ENCODE measurements around the gene TENT4A. TPM values are rescaled to one million over a fixed set of nuclear protein-coding genes. Genes with fewer than 3 reads are reported as not detected.

TENT4A gene
- total RNA-seq (2016; rRNA removed; fragmentation: Illumina TruSeq; extraction: Trizol) (7.7 and 13.3 TPM in 2 replicates), polyA plus RNA-seq (2011; rRNA removed) (6.0 and 6.3 TPM in 2 replicates), polyA minus RNA-seq (2011; rRNA and poly(A)+ RNA removed; ENCODE audit: low replicate concordance) (15.3 and 47.0 TPM in 2 replicates), Bru-seq, nascent RNA (percentile 84 among the genes with signal in this experiment), BruChase-seq, experiment 1, labeled RNA remaining after a 6-hour chase (percentile 90 among the genes with signal in this experiment), BruChase-seq, experiment 2, labeled RNA remaining after a 2-hour chase (percentile 94 among the genes with signal in this experiment)
- 16.7 and 22.2 TPM in 2 replicates for total RNA-seq (2016; cell fraction: cytosol; rRNA removed; fragmentation: Illumina TruSeq; extraction: Trizol; ENCODE audit: low read depth)
- total RNA-seq (2016; cell fraction: insoluble cytoplasmic fraction; rRNA removed; fragmentation: Illumina TruSeq; extraction: Trizol) = 6.3 and 11.6 TPM in 2 replicates
- 9.3 and 11.2 TPM in 2 replicates for total RNA-seq (2016; cell fraction: membrane; rRNA removed; fragmentation: Illumina TruSeq; extraction: Trizol)
- total RNA-seq (2016; cell fraction: nucleus; rRNA removed; fragmentation: Illumina TruSeq; extraction: Trizol) = 36.2 and 43.2 TPM in 2 replicates
- polyA plus RNA-seq (2011; cell fraction: cytosol; rRNA removed) = 3.2 TPM in 2 replicates
- 38.9 and 57.3 TPM in 2 replicates for polyA plus RNA-seq (2011; cell fraction: nucleus; rRNA removed)
- polyA plus RNA-seq (2012) = 17.0 and 17.9 TPM in 2 replicates
- 0.76 and 1.1 TPM in 2 replicates for polyA plus RNA-seq (2016; cell fraction: cytosol; fragmentation: Illumina TruSeq; extraction: Trizol; ENCODE audit: low read depth)
- polyA plus RNA-seq (2016; cell fraction: insoluble cytoplasmic fraction; fragmentation: Illumina TruSeq; extraction: Trizol; ENCODE audit: low read depth) = 7.6 and 11.0 TPM in 2 replicates
- polyA plus RNA-seq (2016; cell fraction: membrane; fragmentation: Illumina TruSeq; extraction: Trizol; ENCODE audit: low read depth) = 3.0 TPM in 2 replicates
- polyA plus RNA-seq (2016; cell fraction: nucleus; fragmentation: Illumina TruSeq; extraction: Trizol; ENCODE audit: insufficient read depth, low read depth) = 55.5 and 57.3 TPM in 2 replicates
- polyA minus RNA-seq (2011; cell fraction: cytosol; rRNA and poly(A)+ RNA removed) = 5.4 and 6.3 TPM in 2 replicates
- polyA minus RNA-seq (2011; cell fraction: nucleus; rRNA and poly(A)+ RNA removed) = 44.4 and 60.9 TPM in 2 replicates
- long read RNA-seq, experiment 1, partial matches to known transcripts = 3 of 6 reads
- long read RNA-seq, experiment 1, other reads (novel, unspliced or antisense) = 3 of 6 reads
- long read RNA-seq, experiment 2, full-length matches to known transcripts = 3 of 22 reads
- long read RNA-seq, experiment 2, partial matches to known transcripts = 2 of 22 reads
- long read RNA-seq, experiment 2, other reads (novel, unspliced or antisense) = 17 of 22 reads

- FAIRE-seq (no peak), ATAC-seq (peak; percentile 26), DNase-seq (ENCODE audit: low spot score) (no peak)
- Histone ChIP-seq H4K20me1 (ENCODE audit: insufficient read depth, low read length) (peaks cover 40% of the 10 kb centered on the region), H3K27ac (ENCODE audit: extremely low read length, insufficient read depth, low read length) (peak within 1 kb of the TSS; percentile 95), H3K27me3 (ENCODE audit: control insufficient read depth in 1 of 2, insufficient read depth in 2 of 2, low read length in 2 of 2) (no peaks in the 10 kb centered on the region; a peak in 1 of 5 replicates), H3K4me3 (replicated peaks in 1 of 3; ENCODE audit: insufficient read depth in 1 of 3, low read depth in 2 of 3, low read length in 3 of 3) (peak within 1 kb of the TSS; percentile 79 to 92 (median 80)), H3K9me3 (ENCODE audit: low read length) (no peaks in the 10 kb centered on the region), H3K36me3 (replicated peaks in 1 of 2; ENCODE audit: control insufficient read depth in 1 of 2, insufficient read depth in 2 of 2, low read length in 2 of 2) (peaks cover 2 to 10% of the 10 kb centered on the region in 2 experiments; a peak in 4 of 5 replicates), H3K9ac (ENCODE audit: insufficient read depth, low read depth, low read length) (peak within 1 kb of the TSS; percentile 88), H2AFZ (ENCODE audit: low read length) (no peak within 1 kb of the TSS), H3K4me2 (ENCODE audit: low read depth, low read length) (peak within 1 kb of the TSS; percentile 93), H3K4me1 (ENCODE audit: insufficient read depth, low read length) (peaks cover 62% of the 10 kb centered on the region), H3K79me2 (ENCODE audit: insufficient read depth, low read length) (peaks cover 42% of the 10 kb centered on the region)
- in situ Hi-C loops (cut with HindIII; ENCODE audit: extremely low pct_ligation_motif_present, low pct_unique_long_range_greater_than_20kb) = loop anchor here (5.0 kb wide), 1 partner anchor 81 kb away; the partner anchor contains the start of genes NSUN2 and SRD5A1
- POLR2A ChIA-PET = interaction anchor here (1.0 to 1.9 kb wide), 4 partner anchors 16 to 81 kb away, joined by 3 to 13 read pairs (median 6); partner anchors contain the start of genes NSUN2 and SRD5A1
- CTCF ChIA-PET (ENCODE audit: low intra/inter-chr PET ratio, low total read pairs) = no interaction called here
- no CpG with 5 or more reads among the region's 174 CpGs for WGBS (ENCODE audit: low lambda C conversion rate)
- BruUV-seq (replicated peaks) = no TSS peak
- intact Hi-C loops (cut with micrococcal nuclease; ENCODE audit: unreplicated experiment) = no loop called here
- TF ChIP-seq HNRNPK (IDR thresholded peaks at IDR 0.05; ENCODE audit: low read depth, low read length, poor library complexity, severe bottlenecking) (peak; percentile 79), PHF8 (CRISPR knock-in tag; IDR thresholded peaks at IDR 0.05) (peak; percentile 47; the same call in 1 of the 2 replicates), ZNF792 (CRISPR knock-in tag; IDR thresholded peaks at IDR 0.05) (0 out of 2 replicates have a peak, but pooled peaks have one; percentile 5), AGO2 (optimal IDR thresholded peaks at IDR 0.05; ENCODE audit: low read depth, low read length) (peak; percentile 8), POGK (CRISPR knock-in tag; conservative IDR thresholded peaks at IDR 0.05) (no peak; the same call in 1 of the 2 replicates), MAFK (conservative IDR thresholded peaks at IDR 0.05 in 1 of 2, IDR thresholded peaks at IDR 0.05 in 1 of 2; ENCODE audit: low read length in 2 of 2) (no peak), PATZ1 (CRISPR knock-in tag; IDR thresholded peaks at IDR 0.05) (0 out of 2 replicates have a peak, but pooled peaks have one; percentile 6), GRHL1 (CRISPR knock-in tag; conservative IDR thresholded peaks at IDR 0.05) (no peak), MZF1 (CRISPR knock-in tag; IDR thresholded peaks at IDR 0.05; ENCODE audit: borderline replicate concordance) (no peak), ARID2 (CRISPR knock-in tag; IDR thresholded peaks at IDR 0.05; ENCODE audit: borderline replicate concordance) (no peak)
Measured at GRCh38 chr5:6713274-6714225, at the start of gene TENT4A. TENT4A (plus strand) TSS chr5:6713432; CDS start chr5:6713984, 552 bp downstream.

Data from HepG2 (cell line).